Right renal pelvis (tissue), 4 donors: ENCODE results near the gene EGFL7. TPM values are rescaled to one million over a fixed set of nuclear protein-coding genes. Genes with fewer than 3 reads are reported as not detected.

ENCODE experiments used
- DNase-seq, 4 donors: peaks; one replicate each; pipeline ENCODE4 v3.0.0-alpha.2; 2013; ENCODE audit warnings: low read depth in 4 of 4, low spot score in 3 of 4, missing footprints in 1 of 4
- polyA plus RNA-seq, 4 donors: library from polyadenylated mRNA; unstranded; fragments of 120-200 nt; gene quantifications; one replicate each; pipeline ENCODE4 v1.2.1, GENCODE V29; 2013; ENCODE audit not compliant: insufficient read length in 4 of 4

Gene EGFL7
- polyA plus RNA-seq, 4 donors, result 52.6 to 97.9 (median 59.2) TPM

DNA sequence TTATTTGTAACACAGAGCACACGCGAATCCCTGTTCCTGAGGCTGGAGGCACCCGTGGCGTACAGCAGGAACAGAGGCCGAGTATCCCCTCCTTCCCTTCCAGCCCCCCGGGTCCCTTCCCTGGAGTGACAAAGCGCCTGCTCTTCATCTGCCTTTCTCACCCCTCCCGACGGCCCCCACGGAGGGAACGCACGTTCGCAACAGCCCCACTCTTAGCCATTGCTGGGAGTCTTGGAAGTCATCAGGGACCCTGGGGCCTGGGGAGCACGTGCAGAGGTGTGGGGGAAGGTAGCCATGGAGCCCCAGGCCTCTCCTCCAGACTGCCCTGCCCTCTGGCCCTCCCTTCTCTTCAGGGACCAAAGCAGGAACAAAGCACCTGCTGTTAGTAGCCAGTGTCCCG is 22.1 kb downstream of the EGFL7 start:
- DNase-seq, result no peak

DNA sequence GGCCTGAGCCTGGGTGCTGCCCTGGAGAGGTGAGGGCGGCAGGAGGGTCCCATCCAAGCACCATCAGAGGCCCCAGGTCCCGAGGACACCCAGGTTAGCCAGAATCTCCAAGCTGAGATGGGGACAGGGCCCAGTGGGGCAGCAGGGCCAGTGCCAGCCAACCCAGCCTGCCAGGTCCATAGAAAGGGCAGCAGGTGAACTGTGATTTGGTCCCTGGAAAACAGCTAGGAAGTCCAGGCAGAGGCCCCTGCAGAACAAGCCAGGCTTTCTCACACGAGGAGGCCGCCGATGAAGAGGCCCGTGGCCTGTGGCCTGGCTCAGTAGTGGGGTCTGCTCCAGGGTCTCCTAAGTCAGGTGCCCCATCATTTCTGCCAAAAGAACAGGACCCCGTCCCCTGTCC is 22.5 kb downstream of the EGFL7 start:
- DNase-seq, result no peak

DNA sequence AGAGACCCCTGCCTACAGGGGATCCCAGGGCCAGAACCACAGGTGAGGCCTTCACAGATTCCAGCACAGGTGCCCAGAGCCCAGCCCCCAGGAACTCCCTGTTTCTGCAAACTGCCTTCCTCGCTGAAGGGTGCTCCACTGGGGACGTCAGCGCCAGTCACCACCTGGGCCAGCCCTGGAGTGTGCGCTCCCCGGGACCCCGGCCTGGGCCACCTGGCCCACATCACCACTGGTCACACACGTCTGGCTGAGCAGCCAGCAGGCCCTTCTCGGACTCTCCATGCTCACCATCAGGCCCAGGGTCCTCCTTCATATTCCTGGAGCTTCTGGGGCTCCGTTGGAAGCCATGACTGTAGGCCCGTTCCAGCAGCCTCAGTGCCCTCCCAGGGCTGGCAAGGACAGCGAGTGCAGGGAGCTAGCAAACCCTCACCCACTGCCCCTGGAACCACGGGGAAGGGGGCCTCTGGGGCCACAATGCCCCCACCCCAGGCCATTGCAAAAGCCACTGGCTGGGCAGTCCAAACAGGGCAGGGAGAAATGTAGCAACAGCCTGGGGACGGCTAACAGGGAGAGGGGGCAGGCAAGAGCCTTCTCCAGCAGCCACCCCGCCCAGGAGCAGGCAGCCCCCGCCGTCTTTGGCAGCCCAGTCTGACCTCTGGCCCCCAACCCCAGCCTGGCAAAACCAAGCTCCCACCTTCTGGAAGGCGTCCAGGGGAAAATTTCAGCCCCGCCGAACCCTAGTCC is 23.2 kb downstream of the EGFL7 start:
- no peak for DNase-seq

DNA sequence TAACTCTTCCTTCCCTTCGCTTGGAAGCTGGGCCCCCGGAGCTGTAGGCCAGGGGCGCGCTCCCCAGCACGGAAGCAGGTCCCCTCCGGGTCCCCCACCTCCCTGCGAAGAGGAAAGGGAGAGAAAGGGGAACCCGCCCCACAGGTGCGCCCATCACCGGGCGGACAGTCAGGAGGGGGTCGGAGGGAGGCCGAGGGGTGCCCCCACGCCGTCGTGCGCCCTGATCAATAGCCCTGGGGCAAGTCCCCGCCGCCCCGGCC is 23.7 kb downstream of the EGFL7 start:
- DNase-seq, result no peak

DNA sequence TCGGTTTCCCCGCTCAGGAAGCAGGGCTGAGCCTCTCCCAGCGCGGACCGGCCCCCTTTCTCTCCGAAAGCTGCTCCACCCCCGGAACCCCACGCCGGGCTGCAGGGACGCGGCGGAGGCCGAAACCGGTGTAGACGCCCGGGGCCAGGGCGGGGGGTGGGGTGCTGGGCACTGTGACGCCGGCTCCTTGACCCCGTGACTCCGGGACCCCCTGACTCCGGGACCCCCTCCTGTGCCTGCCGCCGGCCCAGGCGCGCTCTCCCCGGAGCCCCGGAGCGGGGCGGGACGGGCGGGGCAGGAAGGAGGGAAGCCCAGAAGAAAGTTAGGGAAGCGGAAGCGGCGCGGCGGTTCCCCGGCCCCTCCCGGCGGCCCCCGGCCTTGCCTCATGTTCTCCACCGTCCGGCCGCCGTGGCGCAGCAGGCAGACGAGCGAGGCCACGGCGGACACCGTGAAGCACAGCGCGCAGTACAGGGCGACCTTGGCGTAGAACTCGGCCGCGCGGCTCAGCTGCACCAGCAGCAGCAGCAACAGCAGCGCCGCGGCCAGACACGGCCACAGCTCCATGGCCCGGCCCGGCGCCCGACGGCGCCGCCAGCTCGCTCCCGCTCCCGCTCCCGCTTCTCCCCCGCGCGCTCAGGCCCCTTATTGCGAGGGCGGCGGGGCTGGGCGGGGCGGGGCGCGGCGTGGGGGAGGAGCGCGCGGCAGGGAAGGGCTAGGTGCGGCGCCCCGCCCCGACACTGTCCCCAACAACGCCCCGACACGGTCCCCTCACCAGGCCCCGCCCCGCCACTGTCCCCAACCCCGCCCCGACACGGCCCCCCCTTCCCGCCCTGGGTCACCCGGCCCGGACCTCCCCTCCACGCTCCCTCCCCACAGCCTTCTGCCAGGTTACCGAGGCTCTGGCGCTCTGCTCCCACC is 24.3 kb downstream of the EGFL7 start, which contains the start of gene AGPAT2:
TSS of gene AGPAT2 (minus strand) at position 664 of the 918 bp plus-strand sequence. CDS start at position 564, 100 bp downstream.
- no peak for DNase-seq

- DNase-seq, result no peak
Observed at GRCh38 chr9:136687721-136688223, 25.1 kb downstream of the EGFL7 start.

GRCh38 chr9:136688274-136689107 is 25.8 kb downstream of the EGFL7 start:
- DNase-seq, result no peak

- DNase-seq, result no peak
Observed at GRCh38 chr9:136689108-136689460, 26.4 kb downstream of the EGFL7 start.

GRCh38 chr9:136690104-136690805 is 27.5 kb downstream of the EGFL7 start:
- DNase-seq, result no peak

DNA sequence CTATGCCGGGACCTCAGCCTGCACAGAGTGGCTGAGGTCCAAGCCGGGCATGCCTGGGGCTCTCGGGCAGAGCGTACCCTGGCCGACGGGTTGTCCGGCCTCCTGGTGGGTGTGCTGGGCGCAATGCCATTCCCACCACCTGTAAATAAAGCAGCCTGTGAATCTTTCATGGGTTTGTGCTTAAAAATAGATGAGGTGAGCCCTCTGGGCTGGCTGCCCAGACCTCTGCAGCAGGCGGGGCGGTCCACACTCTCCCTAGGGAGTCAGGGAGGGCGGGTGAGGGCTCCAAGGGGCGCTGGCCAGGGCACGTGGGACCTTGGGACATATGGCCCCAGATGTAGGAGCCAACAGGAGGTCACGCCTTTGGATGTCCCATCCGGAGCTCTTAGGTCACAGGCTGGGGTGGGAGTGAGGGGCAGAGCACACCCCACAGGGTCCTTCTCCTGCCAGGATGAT is 28.1 kb downstream of the EGFL7 start:
- DNase-seq, result no peak

- DNase-seq, result no peak
Observed at GRCh38 chr9:136691316-136692184, 28.8 kb downstream of the EGFL7 start.

DNA sequence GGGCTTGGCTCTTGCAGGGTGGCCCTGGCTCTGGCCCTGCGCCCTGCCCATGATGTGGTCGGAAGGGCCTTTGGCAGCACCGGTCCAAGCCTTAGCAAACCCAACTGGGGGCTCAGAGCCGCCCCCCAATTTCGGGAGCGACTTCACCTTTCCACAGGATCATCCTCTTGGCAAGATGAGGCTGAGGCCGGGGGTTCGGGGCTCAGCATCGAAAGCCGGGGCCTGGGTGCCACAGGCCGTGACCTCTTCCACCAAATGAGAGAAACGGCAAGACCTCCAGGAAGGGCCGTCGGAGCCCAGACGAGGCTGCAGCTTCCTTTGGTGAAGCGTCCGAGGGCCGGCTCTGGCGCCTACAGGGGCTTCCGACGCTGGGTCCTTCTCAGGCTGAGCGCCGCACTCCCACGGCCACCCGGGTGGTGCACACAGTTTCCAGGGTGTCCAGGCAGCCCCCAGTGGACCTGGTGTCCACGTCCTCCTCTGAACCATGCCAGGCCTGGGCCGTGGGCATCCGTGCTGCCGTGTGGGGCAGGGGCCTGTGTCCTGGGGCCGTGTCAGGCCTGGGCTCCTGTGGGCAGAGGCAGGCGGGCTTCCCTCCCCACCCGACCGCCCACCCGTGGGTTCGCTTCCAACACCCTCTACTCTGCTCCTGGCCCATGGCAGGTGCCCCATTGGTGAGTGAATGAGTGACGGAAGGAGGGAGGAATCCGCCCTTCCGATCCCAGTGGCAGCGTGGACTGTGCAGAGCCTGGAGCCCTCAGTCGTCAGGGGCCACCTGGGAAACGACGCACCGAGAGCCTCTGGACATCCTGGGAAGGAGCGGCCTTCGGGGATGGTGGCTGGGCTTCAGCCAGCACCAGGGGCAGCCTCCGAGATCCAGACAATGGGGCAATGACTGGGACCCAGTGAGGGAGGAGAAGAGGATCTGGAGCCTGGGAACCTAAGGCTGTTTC is 29.7 kb downstream of the EGFL7 start:
- DNase-seq, result no peak

- no peak for DNase-seq
Observed at GRCh38 chr9:136693135-136693489, 30.4 kb downstream of the EGFL7 start.

DNA sequence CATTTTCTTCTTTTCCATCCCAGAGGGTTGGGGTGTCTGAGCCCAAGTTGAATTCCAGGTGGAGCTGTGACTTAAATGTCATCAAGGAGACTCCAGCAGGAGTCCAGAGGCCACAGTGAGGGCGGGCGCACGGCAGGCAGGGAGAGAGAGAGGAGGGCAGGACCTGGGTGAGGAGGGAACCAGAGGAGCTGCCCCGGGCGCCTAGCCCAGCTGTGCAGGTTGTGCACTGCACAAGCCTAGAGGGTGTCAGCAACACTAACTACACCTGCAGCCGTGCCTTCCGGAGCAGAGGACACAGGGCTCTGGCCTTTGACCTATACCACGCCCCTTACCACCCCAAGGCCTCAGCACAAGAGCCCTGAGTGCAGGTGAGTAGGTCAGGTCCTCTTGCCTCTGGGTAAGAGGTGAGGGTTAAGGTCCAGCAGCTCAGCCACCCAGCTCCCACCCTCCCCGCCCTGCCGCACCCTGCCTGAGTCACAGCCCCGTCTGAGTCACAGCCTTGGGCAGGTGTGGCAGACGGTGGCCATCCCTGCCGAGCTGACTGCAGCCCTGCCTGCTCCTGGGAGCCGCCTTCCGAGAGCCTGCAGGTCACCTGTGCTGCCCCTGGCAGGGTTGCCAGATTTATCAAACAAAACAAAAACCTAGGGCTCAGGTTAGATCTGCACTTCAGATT is 30.9 kb downstream of the EGFL7 start:
- no peak for DNase-seq

- DNase-seq, result no peak
Observed at GRCh38 chr9:136694163-136694871, 31.6 kb downstream of the EGFL7 start.

DNA sequence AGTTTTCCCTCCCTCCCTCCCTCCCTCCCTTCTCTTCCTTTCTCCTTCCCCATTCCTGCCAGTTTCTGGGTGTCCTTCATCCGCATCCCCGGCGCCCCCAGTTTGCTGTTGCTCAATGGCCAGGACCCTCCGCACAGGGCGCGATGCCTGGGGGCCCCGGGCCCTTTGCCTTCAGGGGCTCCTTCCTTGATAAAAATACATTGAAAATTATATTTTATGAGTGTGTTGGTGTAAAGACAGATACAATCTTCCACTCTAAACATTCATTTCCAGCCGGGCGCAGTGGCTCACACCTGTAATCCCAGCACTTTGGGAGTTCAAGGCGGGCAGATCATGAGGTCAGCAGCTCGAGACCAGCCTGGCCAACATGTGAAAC is 32.1 kb downstream of the EGFL7 start:
- no peak for DNase-seq

DNA sequence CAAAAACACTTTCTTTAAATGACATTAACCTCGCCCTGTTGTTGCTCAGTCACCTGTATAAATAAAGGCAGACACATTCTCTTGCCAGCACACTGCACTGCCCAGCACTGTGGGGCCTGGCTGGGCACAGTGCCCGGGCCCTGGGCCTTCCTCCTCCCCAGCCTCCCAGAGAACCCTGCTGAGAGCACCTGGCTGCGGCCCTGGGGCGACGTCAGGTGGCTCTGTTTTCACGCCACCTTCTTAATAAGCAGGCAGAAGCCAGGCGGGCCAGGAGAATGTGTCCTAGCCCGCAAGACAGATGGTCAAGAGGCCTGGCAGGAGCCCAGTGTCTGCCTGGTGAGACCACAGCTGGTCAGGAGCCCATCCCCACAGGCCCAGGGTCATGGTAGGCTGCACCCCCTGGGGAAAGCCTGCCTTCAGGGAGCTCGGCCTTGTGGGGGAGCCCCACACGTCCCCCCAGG is 32.7 kb downstream of the EGFL7 start:
- no peak for DNase-seq
